Suppressor macrophage treated with lipopolysaccharide for 1 hour (primary cell): ENCODE data around the gene COL5A1.
"Not testable (repeated sequence)": the region's sequence is repeated elsewhere in the genome, so short reads cannot be mapped to it uniquely, and the experiment has no call there.

Experiments used
- DNase-seq, 3 donors: peaks; one replicate each; pipeline ENCODE4 v3.0.0-alpha.2; 2020 to 2022

The COL5A1 gene

DNA sequence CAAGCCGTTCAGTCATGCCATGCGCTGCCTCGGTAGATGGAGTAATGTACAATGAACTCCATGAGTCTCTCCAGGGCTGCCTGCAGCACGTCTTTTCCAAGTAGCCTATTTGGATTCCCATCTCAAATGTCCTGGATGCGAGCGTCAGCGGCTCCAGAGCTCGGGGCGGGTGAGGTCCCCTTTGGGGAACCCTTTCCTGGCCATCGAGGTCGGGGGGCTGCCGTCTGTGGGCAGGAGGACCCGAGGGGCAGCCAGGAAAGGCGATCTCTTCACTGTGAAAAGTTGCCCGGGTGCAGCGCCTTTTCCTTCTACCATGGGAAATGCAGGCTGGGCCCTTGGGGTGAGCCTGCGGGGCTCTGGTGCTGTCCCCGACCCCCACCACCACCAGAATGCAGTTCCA, 202.1 kb downstream of the COL5A1 start:
- no peak for DNase-seq

GRCh38 chr9:134844821-134845220, 203.2 kb downstream of the COL5A1 start:
- no peak for DNase-seq

GRCh38 chr9:134846187-134846586, 204.6 kb downstream of the COL5A1 start:
- DNase-seq, result no peak

DNA sequence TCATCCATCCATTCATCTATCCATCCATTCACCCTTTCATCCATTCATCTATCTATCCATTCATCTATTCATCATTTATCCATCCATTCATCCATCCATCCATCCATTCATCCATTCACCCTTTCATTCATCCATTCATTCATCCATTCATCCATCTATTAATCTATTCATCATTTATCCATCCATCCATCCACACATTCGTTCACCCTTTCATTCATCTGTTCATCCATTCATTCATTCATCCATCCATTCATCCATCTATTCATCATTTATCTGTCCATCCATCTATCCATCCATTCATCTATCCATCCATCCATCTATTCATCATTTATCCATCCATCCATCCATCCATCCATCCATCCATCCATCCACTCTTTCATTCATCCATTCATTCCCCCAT, 205.1 kb downstream of the COL5A1 start:
- DNase-seq, result no peak

GRCh38 chr9:134847138-134847537, 205.5 kb downstream of the COL5A1 start:
- no peak for DNase-seq

- DNase-seq, result no peak
Observed at GRCh38 chr9:134847752-134848432, 206.3 kb downstream of the COL5A1 start.

GRCh38 chr9:134848504-134848903, 206.9 kb downstream of the COL5A1 start:
- DNase-seq, result no peak

- DNase-seq, result no peak
Observed at GRCh38 chr9:134850611-134851010, 209.0 kb downstream of the COL5A1 start.

GRCh38 chr9:134851020-134851419, 209.4 kb downstream of the COL5A1 start:
- DNase-seq, result peak in 1 of 3 donors; percentile 17

DNA sequence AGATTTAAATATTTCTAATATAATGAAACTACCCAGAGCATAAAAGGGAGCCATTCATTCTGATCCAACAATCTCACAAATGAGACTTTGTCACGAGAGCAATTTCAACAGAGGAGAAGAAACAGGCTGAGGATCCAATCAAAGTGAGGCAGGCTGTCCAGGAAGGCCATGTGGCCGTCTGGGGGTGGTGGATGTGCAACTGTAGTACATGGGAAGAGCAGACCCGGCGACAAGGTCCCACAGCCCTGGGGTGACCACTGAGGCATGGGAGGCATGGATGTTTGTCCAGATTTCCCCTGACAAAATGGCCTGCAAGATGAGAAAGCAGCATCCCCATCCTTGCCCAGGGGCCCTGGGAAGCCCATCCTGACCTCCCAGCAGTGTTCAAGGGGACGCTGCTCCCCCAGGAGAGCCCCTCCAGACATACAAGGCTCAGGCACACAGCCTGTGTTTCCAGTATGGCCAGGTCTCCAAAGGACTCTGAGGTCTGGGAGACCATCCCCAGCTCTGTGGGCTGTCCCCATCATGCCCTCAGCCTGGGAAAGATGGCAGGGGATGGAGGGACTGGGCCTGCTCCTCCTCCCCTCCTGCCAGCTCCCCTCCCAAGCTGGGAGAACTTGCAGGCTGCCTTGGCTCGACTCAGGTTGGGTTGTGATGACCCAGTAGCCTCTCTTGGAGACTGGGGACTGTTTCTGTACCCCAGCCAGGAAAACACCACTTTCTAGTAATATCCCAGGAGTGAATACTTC, 211.5 kb downstream of the COL5A1 start:
- DNase-seq, result no peak

DNA sequence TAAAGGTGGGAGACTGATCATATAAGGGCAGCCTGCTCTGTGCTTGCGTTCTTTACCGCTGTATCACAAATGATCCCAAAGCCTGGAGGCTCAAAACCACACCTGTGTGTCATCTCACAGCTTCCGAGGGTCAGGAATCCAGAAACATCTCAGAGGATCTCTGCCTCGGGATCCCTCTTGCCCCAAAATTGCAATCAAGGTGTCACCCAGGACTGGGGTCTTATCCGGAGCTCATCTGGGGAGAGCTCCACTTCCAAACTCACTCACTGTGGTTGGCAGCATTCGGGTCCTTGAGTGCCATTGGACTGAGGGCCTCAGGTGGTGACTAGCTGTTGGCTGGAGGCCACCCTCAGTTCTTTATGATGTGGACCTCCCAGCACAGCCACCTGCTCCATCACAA, 212.3 kb downstream of the COL5A1 start:
- no peak for DNase-seq

DNA sequence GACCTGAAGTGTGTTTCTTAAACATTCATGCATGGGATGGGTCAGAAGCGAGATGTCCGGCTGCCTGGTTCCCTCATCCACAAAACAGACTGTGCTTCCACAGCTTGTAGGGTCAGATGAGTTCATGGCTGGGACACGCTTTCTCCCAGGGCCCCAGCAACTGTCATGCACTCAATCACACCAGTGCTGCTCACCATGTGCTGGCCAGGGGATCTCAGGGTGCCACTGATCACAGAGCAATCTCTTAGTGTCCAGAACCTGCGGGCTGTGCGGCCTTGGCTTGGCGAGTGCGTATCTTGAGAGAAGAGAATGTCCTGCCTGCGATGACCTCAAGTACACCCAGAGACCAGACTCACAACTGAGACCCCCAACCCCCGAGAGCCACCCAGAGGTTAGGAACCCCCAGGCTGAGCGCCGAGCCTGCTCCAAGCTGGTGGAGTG, 213.0 kb downstream of the COL5A1 start:
- DNase-seq, result no peak

- no peak for DNase-seq
Observed at GRCh38 chr9:134855231-134855899, 213.8 kb downstream of the COL5A1 start.

GRCh38 chr9:134855900-134856377, 214.3 kb downstream of the COL5A1 start:
- DNase-seq, result no peak

DNA sequence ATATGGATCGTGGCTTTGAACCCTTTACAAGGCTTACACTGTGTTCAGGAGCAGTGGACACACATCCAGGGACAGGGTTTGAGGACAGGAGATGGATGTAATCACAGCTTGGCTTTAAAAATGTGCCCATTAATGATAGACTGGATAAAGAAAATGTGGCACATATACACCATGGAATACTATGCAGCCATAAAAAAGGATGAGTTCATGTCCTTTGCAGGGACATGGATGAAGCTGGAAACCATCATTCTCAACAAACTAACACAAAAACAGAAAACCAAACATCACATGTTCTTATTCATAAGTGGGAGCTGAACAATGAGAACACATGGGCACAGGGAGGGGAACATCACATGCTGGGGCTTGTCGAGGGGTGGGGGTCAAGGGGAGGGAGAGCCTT, 215.8 kb downstream of the COL5A1 start:
- not testable (repeated sequence) for DNase-seq

DNA sequence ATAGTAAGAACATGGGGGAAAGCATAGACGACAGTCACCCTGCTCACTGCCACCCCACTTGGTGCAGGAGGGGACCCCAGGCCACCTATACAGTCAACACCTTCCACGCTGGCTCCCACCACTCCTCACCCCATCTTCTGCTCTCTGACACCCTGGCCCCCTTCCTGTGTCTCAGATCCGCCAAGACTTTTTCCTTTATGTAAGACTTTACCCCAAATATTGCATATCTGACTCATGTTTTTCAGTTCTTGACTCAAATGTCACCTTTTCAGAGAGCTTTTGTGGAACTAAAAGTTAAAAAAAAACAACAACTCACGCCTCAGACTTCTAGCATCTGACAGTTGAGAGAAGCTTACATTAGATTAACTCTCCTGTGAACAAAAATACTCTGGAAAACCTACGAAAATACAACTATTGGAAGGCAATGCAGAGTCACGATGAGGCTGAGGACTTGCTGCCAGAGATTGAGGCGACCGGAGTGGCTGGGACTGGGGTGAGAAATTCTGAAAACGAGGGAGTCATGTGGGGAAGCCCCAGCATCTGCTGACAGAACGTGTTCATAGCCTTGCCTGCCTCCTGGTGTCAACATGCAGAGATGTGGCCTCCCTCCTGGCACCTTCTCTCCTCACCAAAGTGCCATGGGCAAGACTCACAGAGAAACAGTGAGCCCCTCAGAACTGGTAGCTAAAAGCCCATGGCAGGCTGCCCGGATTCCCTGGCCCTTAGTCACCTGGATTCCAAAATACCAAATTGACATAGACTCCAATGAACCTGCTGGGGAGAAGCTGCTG, 216.6 kb downstream of the COL5A1 start:
- DNase-seq, result peak; percentile 36 to 56 (median 49)

GRCh38 chr9:134860510-134860909, 218.9 kb downstream of the COL5A1 start:
- no peak for DNase-seq

DNA sequence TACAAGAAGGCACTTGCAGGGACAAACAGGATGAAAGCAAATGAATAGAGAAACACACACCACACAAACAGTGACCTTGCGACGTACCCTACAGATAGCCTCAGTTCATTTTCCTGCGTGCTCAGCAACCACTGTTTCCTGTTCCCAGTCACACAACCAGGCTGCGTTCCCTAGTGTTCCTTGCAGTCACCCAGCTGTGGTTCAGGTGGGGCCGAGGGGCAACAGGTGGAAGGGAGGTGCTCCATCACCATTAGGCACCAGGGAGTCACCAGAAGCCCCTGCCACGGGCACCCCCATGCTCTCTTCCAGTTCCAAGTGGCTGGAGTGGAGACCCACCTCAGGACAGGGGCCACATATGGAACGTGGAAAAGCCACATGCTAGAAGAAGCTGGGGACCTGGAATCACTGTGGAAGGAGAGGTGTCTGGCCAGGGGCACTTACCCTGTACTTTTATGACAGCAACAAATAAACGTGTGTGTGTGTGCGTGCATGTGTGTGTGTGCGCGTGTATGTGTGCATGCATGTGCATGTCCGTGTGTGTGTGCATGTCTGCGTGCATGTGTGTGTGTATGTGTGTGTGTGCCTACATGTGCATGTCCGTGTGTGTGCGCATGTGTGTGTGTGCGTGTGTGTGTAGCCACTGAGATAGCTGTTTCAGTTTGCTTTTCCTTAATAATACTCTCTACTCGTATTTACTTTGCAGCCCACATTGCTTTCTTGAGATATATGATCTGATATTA, 220.2 kb downstream of the COL5A1 start:
- no peak for DNase-seq

DNA sequence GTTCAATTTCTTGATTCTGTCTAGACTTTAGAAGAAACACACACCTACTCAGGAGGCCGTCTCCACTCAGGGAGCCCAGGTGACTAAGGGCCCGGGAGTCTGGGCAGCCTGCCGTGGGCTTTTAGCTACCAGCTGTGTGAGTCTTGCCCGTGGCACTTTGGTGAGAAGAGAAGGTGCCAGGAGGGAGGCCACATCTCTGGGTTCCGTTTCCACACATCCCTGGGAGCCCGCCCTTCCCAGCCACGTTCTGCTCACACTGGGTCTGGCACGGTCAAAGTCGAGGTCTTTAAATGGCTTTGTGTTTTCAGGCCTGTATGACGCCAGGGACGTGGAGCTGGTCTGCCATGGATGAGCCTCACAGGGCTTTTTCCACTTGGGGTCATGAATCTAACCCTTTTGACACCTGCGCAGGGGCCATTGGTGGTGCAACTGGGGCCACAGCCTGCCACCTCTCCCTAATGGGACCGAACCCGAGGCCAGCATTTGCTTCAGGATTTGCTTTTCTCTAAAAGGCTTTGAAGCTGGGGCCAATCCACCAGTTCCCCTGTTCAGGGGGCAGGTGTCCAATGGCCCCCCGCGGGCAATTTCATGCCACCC, 221.8 kb downstream of the COL5A1 start:
- no peak for DNase-seq

DNA sequence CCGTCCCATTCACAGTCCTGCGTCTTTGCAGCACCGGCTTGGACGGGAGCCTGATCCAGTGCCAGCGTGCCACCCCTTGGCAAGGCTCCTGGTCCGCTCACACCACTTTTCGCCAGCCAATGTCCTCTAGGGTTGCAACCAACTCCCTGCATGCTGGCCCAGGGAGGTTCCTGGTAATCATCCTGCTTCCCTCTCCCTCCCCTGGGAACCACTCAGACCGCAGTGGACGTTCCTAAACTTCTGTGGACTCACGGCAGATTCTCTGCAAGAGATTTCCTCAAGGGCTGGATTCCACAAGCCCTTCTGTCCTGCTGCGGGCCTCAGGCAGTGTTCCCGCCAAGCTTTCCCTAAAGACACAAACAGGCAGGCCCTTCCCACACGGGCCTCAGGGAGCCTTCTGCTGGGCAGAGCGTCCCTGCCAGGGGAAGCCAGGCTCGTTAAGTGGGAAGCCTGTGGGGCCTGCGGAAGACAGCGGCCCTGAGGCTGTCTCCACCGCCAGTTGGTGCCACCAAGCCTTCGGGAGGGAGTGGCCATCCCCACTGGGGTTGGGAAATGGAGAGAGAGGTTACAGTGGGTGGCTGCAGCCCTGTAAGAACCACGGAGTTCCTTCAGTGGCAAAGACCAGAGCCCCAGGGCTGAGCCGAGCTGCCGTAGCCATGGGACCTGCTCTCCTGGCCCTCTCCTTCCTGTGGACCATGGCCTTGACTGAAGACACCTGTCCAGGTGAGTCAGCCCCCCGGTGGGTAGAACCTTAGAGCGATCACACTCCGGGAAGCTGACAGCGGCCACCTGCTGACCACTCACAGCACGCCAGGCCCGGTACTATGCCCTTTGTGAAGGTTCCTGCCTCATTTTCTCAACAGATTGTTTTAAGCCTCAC, 222.6 kb downstream of the COL5A1 start:
- DNase-seq, result no peak

GRCh38 chr9:134864821-134865190, 223.2 kb downstream of the COL5A1 start:
- DNase-seq, result no peak
